Trophoblast cell (in vitro differentiated cells and primary cell): ENCODE results near the gene ZNF165.
A peak's percentile ranks its signal among the peaks of the same experiment; 100 is the strongest.
"Not testable (repeated sequence)": the region's sequence is repeated elsewhere in the genome, so short reads cannot be mapped to it uniquely, and the experiment has no call there.

Source experiments
- DNase-seq, 2 donors: peaks; one replicate each; pipeline ENCODE4 v3.0.0-alpha.2; 2016
- H2AFZ ChIP-seq: 2 replicates; pipeline ENCODE4 v1.6.1; 2013; ENCODE audit warnings: low read length, moderate library complexity, mild to moderate bottlenecking; ENCODE audit not compliant: insufficient read depth, poor library complexity
- H2AK5ac ChIP-seq: 2 replicates; pipeline ENCODE4 v1.6.1; 2013; ENCODE audit warnings: mild to moderate bottlenecking, low read length
- H2BK120ac ChIP-seq: 2 replicates; pipeline ENCODE4 v1.6.1; 2013; ENCODE audit warnings: low read length, mild to moderate bottlenecking, moderate library complexity; ENCODE audit not compliant: insufficient read depth, poor library complexity
- H2BK12ac ChIP-seq: 2 replicates; pipeline ENCODE4 v1.6.1; 2013; ENCODE audit warnings: mild to moderate bottlenecking, low read length, moderate library complexity
- H2BK5ac ChIP-seq: 2 replicates; pipeline ENCODE4 v1.6.1; 2013; ENCODE audit warnings: low read length, low read depth, moderate library complexity, mild to moderate bottlenecking; ENCODE audit not compliant: poor library complexity
- H3K14ac ChIP-seq: 2 replicates; pipeline ENCODE4 v1.6.1; 2013; ENCODE audit warnings: mild to moderate bottlenecking, low read length
- H3K18ac ChIP-seq: 2 replicates; pipeline ENCODE4 v1.6.1; 2013; ENCODE audit warnings: mild to moderate bottlenecking, low read length
- H3K23ac ChIP-seq: 2 replicates; pipeline ENCODE4 v1.6.1; 2013; ENCODE audit warnings: low read length
- H3K27ac ChIP-seq: 2 replicates; pipeline ENCODE4 v1.5.1; 2013; ENCODE audit warnings: low read depth, mild to moderate bottlenecking, inconsistent platforms, low read length, moderate library complexity
- H3K27me3 ChIP-seq: 2 replicates; pipeline ENCODE4 v1.6.1; 2013; ENCODE audit warnings: inconsistent platforms, mild to moderate bottlenecking, low read length, moderate library complexity; ENCODE audit not compliant: insufficient read depth
- H3K36me3 ChIP-seq, 2 experiments: 1 replicate in 1 of 2; 2 replicates in 1 of 2; pipeline ENCODE4 v1.6.1; 2013; ENCODE audit warnings: low read length in 2 of 2, mild to moderate bottlenecking in 2 of 2, moderate library complexity in 1 of 2; ENCODE audit not compliant: insufficient read depth in 2 of 2, control insufficient read depth in 1 of 2
- H3K4ac ChIP-seq: 2 replicates; pipeline ENCODE4 v1.6.1; 2013; ENCODE audit warnings: low read depth, mild to moderate bottlenecking, low read length, moderate library complexity
- H3K4me1 ChIP-seq, 2 experiments: 1 replicate in 1 of 2; 2 replicates in 1 of 2; pipeline ENCODE4 v1.6.1; 2013; ENCODE audit warnings: low read length in 2 of 2, mild to moderate bottlenecking in 2 of 2, moderate library complexity in 1 of 2; ENCODE audit not compliant: insufficient read depth in 2 of 2, control insufficient read depth in 1 of 2
- H3K4me2 ChIP-seq: 2 replicates; pipeline ENCODE4 v1.6.1; 2013; ENCODE audit warnings: inconsistent platforms, mild to moderate bottlenecking, low read length, moderate library complexity
- H3K4me3 ChIP-seq: 2 replicates; pipeline ENCODE4 v1.5.1; 2013; ENCODE audit warnings: mild to moderate bottlenecking, low read depth, low read length, inconsistent platforms
- H3K79me1 ChIP-seq: one replicate; pipeline ENCODE4 v1.6.1; 2013; ENCODE audit warnings: low read length
- H3K79me2 ChIP-seq: 2 replicates; pipeline ENCODE4 v1.6.1; 2013; ENCODE audit warnings: low read length, mild to moderate bottlenecking; ENCODE audit not compliant: control insufficient read depth, insufficient read depth, poor library complexity
- H3K9ac ChIP-seq: 2 replicates; pipeline ENCODE4 v1.6.1; 2013; ENCODE audit warnings: mild to moderate bottlenecking, low read length
- H3K9me3 ChIP-seq: 2 replicates; pipeline ENCODE4 v1.6.1; 2013; ENCODE audit warnings: low read depth, mild to moderate bottlenecking, control low read depth, inconsistent platforms, low read length; ENCODE audit not compliant: insufficient read depth
- H4K12ac ChIP-seq: 2 replicates; pipeline ENCODE4 v1.6.1; 2013; ENCODE audit warnings: low read depth, mild to moderate bottlenecking, low read length, moderate library complexity
- H4K8ac ChIP-seq: 2 replicates; pipeline ENCODE4 v1.6.1; 2013; ENCODE audit warnings: low read depth, mild to moderate bottlenecking, low read length, moderate library complexity
- H4K91ac ChIP-seq: one replicate; pipeline ENCODE4 v1.6.1; 2013; ENCODE audit warnings: low read depth, mild to moderate bottlenecking, low read length, moderate library complexity
- WGBS: extraction: QIAGEN DNeasy Blood & Tissue Kit; methylation state at CpG from one replicate; pipeline ENCODE4 v1.1.7; 2013; ENCODE audit warnings: missing lambda C conversion rate; ENCODE audit not compliant: insufficient read length, insufficient coverage; ENCODE audit errors: extremely low coverage; 5-methylcytosine and 5-hydroxymethylcytosine counted together

ZNF165 gene

DNA sequence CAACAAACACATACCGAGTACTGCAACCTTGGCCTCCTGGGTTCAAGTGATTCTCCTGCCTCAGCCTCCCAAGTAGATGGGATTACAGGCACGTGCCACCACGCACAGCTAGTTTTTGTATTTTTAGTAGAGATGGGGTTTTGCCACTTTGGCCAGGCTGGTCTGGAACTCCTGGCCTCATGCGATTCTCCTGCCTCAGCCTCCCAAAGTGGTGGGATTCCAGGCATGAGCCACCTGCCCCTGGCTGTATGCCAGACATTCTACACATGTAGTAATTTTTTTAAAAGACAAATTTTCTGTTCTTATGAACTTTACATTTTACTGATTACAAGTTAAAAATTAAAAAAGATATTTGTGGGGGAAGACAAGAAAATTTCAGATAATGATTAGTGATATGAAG lies 9.4 kb upstream of the ZNF165 start:
- not testable (repeated sequence) for H3K79me2 ChIP-seq, H3K4me1 ChIP-seq, H3K27me3 ChIP-seq, H4K12ac ChIP-seq, H3K27ac ChIP-seq, H4K91ac ChIP-seq, H3K9me3 ChIP-seq, H3K36me3 ChIP-seq, H2BK12ac ChIP-seq, H3K4me3 ChIP-seq, H3K18ac ChIP-seq, H3K4ac ChIP-seq, H2AFZ ChIP-seq, H2BK5ac ChIP-seq, H3K23ac ChIP-seq, H3K9ac ChIP-seq, H3K14ac ChIP-seq, H3K4me2 ChIP-seq, H2AK5ac ChIP-seq, H3K79me1 ChIP-seq, DNase-seq, H4K8ac ChIP-seq, H2BK120ac ChIP-seq
- WGBS, result no CpG with 5 or more reads among the region's 4 CpGs

DNA sequence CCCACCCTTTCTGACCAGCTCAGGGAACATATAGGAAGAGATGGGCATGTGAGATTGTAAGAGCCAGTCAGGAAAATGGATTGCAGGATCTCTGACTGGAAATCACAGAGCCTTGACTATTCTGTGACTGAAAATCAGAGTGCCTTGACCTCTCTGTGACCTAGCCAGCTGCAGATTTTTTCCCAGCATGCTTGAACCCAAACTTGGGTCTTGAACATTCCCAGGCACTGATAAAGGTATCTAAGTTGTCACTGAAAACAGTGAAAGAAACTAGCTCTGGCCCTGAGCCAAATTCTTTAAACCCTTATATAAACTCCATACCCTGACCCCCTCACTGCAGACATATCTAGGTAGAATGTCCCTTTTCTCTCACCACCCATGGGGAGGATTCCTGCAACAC lies 2.3 kb upstream of the ZNF165 start:
- no peaks in the 10 kb centered on the region for H3K9me3 ChIP-seq
- H3K23ac ChIP-seq, result no peak overlapping the region
- H4K12ac ChIP-seq, result no peak overlapping the region
- no peak overlapping the region for H3K14ac ChIP-seq
- H4K8ac ChIP-seq, result no peak overlapping the region
- no peak overlapping the region for H3K18ac ChIP-seq
- H3K9ac ChIP-seq, result no peak overlapping the region
- H3K4me2 ChIP-seq, result no peak overlapping the region
- no peak overlapping the region for H4K91ac ChIP-seq
- H3K27ac ChIP-seq, result no peak overlapping the region
- DNase-seq, result peak; percentile 30 to 69
- H3K36me3 ChIP-seq, result no peaks in the 10 kb centered on the region
- H2AK5ac ChIP-seq, result no peak overlapping the region
- H3K4ac ChIP-seq, result no peak overlapping the region
- H2BK12ac ChIP-seq, result no peak overlapping the region
- no peak overlapping the region for H2AFZ ChIP-seq
- H3K4me3 ChIP-seq, result no peak overlapping the region
- no peaks in the 10 kb centered on the region for H3K27me3 ChIP-seq
- H2BK120ac ChIP-seq, result no peak overlapping the region
- no peak overlapping the region for H2BK5ac ChIP-seq
- H3K79me1 ChIP-seq, result peaks cover 2% of the 10 kb centered on the region
- peaks cover 2% of the 10 kb centered on the region in 2 experiments for H3K4me1 ChIP-seq
- peaks cover 2% of the 10 kb centered on the region for H3K79me2 ChIP-seq

DNA sequence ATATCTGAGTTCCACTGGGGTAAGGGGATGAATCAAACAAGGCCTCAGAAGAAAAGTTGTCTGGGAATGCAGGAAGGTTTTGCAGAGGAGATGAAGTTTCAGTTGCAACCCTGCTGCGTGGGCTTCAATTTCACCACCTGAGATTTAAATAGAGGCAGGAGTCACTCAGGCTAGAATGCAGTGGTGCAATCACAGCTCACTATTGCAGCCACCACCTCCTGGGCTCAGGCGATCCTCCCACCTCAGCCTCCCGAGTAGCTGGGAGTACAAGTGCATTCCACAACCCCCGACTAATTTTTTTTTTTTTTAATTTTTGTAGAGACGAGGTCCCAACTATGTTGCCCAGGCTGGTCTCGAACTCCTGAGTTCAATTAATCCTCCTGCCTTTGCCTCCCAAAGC lies 1.5 kb upstream of the ZNF165 start:
- H2AFZ ChIP-seq, result no peak overlapping the region
- peaks cover 2% of the 10 kb centered on the region for H3K79me1 ChIP-seq
- H2BK5ac ChIP-seq, result no peak overlapping the region
- H3K36me3 ChIP-seq, result peaks cover 0 to 2% of the 10 kb centered on the region in 2 experiments
- no CpG with 5 or more reads among the region's 6 CpGs for WGBS
- no peaks in the 10 kb centered on the region for H3K27me3 ChIP-seq
- H3K18ac ChIP-seq, result no peak overlapping the region
- H3K9me3 ChIP-seq, result no peaks in the 10 kb centered on the region
- no peak overlapping the region for H2BK120ac ChIP-seq
- no peak overlapping the region for H3K4ac ChIP-seq
- H4K8ac ChIP-seq, result no peak overlapping the region
- H2BK12ac ChIP-seq, result no peak overlapping the region
- H3K4me3 ChIP-seq, result no peak overlapping the region
- no peak overlapping the region for H3K27ac ChIP-seq
- H3K79me2 ChIP-seq, result peaks cover 2% of the 10 kb centered on the region
- no peak overlapping the region for H3K23ac ChIP-seq
- peak; percentile 51 to 57 for DNase-seq
- no peak overlapping the region for H3K9ac ChIP-seq
- no peak overlapping the region for H2AK5ac ChIP-seq
- H4K91ac ChIP-seq, result no peak overlapping the region
- no peak overlapping the region for H3K14ac ChIP-seq
- peaks cover 2% of the 10 kb centered on the region in 2 experiments for H3K4me1 ChIP-seq
- no peak overlapping the region for H4K12ac ChIP-seq
- H3K4me2 ChIP-seq, result no peak overlapping the region

DNA sequence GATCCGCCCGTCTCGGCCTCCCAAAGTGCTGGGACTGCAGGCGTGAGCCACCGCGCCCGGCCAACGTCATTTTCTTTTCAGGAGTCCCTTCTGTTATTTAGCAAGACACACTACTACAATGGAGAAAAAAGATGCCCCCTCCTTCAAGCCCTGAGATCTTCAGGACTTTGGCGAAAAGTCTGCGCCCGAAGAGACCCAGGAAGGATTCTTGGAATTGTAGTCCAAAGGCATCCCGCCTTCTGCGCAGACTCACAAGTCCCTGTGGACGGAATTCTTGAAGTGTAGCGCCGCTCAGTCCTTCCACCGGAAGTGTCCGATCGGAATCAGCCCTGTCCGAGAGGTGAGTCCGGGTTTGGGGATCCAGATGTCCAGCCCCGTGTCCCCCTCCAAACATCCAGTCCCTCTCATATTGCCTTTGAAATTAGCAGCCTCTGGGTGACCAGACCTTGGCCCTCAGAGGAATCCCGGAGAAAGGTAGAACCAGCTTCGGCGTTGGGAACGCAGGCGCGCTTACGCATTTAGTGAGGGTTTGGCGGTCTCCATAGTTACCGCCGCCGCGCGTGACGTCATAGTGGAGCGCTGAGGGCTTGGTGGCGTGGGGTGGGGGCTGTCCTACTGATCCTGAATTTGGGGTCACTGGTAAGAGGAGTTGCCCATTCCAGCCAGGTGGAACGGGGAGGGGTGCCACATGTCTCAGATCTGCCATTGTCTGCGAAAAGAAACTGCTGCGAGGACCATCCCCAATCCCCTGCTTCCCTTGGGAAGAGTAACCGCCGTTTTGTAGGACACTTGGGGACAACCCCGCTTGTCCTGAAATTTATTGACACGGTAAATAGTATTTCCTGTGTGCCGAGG lies 490 bp downstream of the ZNF165 start:
- H4K12ac ChIP-seq, result peak overlapping the region; percentile 24
- no peaks in the 10 kb centered on the region for H3K9me3 ChIP-seq
- peaks cover 2% of the 10 kb centered on the region in 2 experiments for H3K4me1 ChIP-seq
- H3K79me1 ChIP-seq, result peaks cover 2% of the 10 kb centered on the region
- no peak overlapping the region for H2AK5ac ChIP-seq
- peak overlapping the region; percentile 62 for H2BK5ac ChIP-seq
- H3K18ac ChIP-seq, result peak overlapping the region; percentile 28
- no peak overlapping the region for H3K23ac ChIP-seq
- peak overlapping the region; percentile 83 for H3K4me3 ChIP-seq
- H3K27me3 ChIP-seq, result no peaks in the 10 kb centered on the region
- peaks cover 4 to 7% of the 10 kb centered on the region in 2 experiments for H3K36me3 ChIP-seq
- peak; percentile 92 to 98 for DNase-seq
- H2BK120ac ChIP-seq, result no peak overlapping the region
- no CpG with 5 or more reads among the region's 46 CpGs for WGBS
- H4K8ac ChIP-seq, result peak overlapping the region; percentile 83
- peak overlapping the region; percentile 49 for H3K4ac ChIP-seq
- H3K4me2 ChIP-seq, result peak overlapping the region; percentile 77
- peak overlapping the region; percentile 41 for H3K14ac ChIP-seq
- peak overlapping the region; percentile 33 for H4K91ac ChIP-seq
- H3K9ac ChIP-seq, result peak overlapping the region; percentile 78
- H3K27ac ChIP-seq, result peak overlapping the region; percentile 69
- H2AFZ ChIP-seq, result peak overlapping the region; percentile 55
- H3K79me2 ChIP-seq, result peaks cover 2% of the 10 kb centered on the region
- no peak overlapping the region for H2BK12ac ChIP-seq
